PC-9 (cell line): ENCODE measurements around the gene GCH1. TPM values are rescaled to one million over a fixed set of nuclear protein-coding genes. Genes with fewer than 3 reads are reported as not detected.

ENCODE experiments used
- BruUV-seq: library from RNA; stranded (reverse); fragments of 400-500 nt; replicated peaks from 2 replicates; lab custom pipeline; 2021; lab: Mats Ljungman, UMichigan
- CTCF ChIA-PET: fragments of 300-600 bp; sonication (Branson Sonifier 250); formaldehyde crosslinking; loops from one replicate; lab custom pipeline; 2022; ENCODE audit warnings: antibody characterized with exemption; lab: Charles Lee
- POLR2A ChIA-PET: fragments of 300-600 bp; sonication (Branson Sonifier 250); formaldehyde crosslinking; loops from one replicate; lab custom pipeline; 2022; ENCODE audit warnings: antibody characterized with exemption; ENCODE audit not compliant: unreplicated experiment; lab: Charles Lee
- DNase-seq, 2 experiments: peaks; one replicate each; pipeline versions ENCODE4 v3.0.0 to v3.0.0-alpha.2; 2015 to 2022; ENCODE audit warnings: mixed read lengths in 1 of 2
- H2AFZ ChIP-seq: fragments of 200-600 bp; sonication (generic); 2 replicates; pipeline ENCODE4 v1.8.1; 2017; ENCODE audit warnings: antibody characterized with exemption
- H3F3A ChIP-seq: fragments of 200-600 bp; sonication (generic); 2 replicates; pipeline ENCODE4 v1.8.1; 2017; ENCODE audit warnings: antibody characterized with exemption, mild to moderate bottlenecking, low read depth; ENCODE audit not compliant: insufficient read depth
- H3K27ac ChIP-seq: fragments of 200-600 bp; sonication (generic); 2 replicates; pipeline ENCODE4 v1.6.1; 2016; ENCODE audit warnings: mixed run types
- H3K27me3 ChIP-seq: fragments of 200-600 bp; sonication (generic); 2 replicates; pipeline ENCODE4 v1.6.1; 2016; ENCODE audit warnings: low read depth, mixed run types; ENCODE audit not compliant: insufficient read depth
- H3K36me3 ChIP-seq: fragments of 200-600 bp; sonication (generic); 2 replicates; pipeline ENCODE4 v1.6.1; 2016; ENCODE audit warnings: low read depth, mixed run types
- H3K4me1 ChIP-seq: fragments of 200-600 bp; sonication (generic); replicated peaks from 2 replicates; pipeline ENCODE4 v1.6.1; 2016; ENCODE audit warnings: mixed run types; ENCODE audit not compliant: insufficient read depth
- H3K4me2 ChIP-seq: fragments of 200-600 bp; sonication (generic); 2 replicates; pipeline ENCODE4 v1.6.1; 2017; ENCODE audit warnings: mixed run types
- H3K4me3 ChIP-seq: fragments of 200-600 bp; sonication (generic); 2 replicates; pipeline ENCODE4 v1.6.1; 2016; ENCODE audit warnings: mixed run types
- H3K79me2 ChIP-seq: fragments of 200-600 bp; sonication (generic); 2 replicates; pipeline ENCODE4 v1.6.1; 2017; ENCODE audit warnings: low read depth, mixed run types
- H3K9me2 ChIP-seq: fragments of 200-600 bp; sonication (generic); 2 replicates; pipeline ENCODE4 v1.8.1; 2017; ENCODE audit warnings: mild to moderate bottlenecking; ENCODE audit not compliant: insufficient read depth
- H3K9me3 ChIP-seq: fragments of 200-600 bp; sonication (generic); 2 replicates; pipeline ENCODE4 v1.8.1; 2016; ENCODE audit warnings: low read depth; ENCODE audit not compliant: insufficient read depth
- H4K20me1 ChIP-seq: fragments of 200-600 bp; sonication (generic); 2 replicates; pipeline ENCODE4 v1.8.1; 2017; ENCODE audit not compliant: insufficient read depth
- CTCF ChIP-seq: fragments of 200-600 bp; sonication (generic); conservative IDR thresholded peaks from 2 replicates; pipeline ENCODE4 v1.6.1; 2017; ENCODE audit warnings: mixed run types, antibody characterized with exemption, mild to moderate bottlenecking, moderate library complexity
- EZH2 ChIP-seq: fragments of 200-600 bp; sonication (generic); IDR thresholded peaks from 2 replicates; pipeline ENCODE4 v1.8.0; 2017; ENCODE audit warnings: antibody characterized with exemption, low read depth
- intact Hi-C: fragments of 100-400 bp; cut with micrococcal nuclease; formaldehyde crosslinking; loops from one replicate; pipeline ENCODE4 v1.10.0; 2022; ENCODE audit not compliant: unreplicated experiment
- total RNA-seq: library from RNA; stranded (reverse); gene quantifications from 2 replicates; pipeline ENCODE4 v1.2.3, GENCODE V29; 2021

GCH1 gene
- total RNA-seq, 1 experiment from 2014 or later: 5.1 TPM

GRCh38 chr14:54813081-54813480 lies 89.5 kb downstream of the GCH1 start:
- H3K79me2 ChIP-seq: no peaks in the 10 kb centered on the region
- no peaks in the 10 kb centered on the region for H3K27me3 ChIP-seq
- no peak overlapping the region for H2AFZ ChIP-seq
- no peak for TF ChIP-seq EZH2
- TF ChIP-seq CTCF: no peak
- DNase-seq: no peak
- BruUV-seq: no TSS peak
- H3K36me3 ChIP-seq: no peaks in the 10 kb centered on the region
- H3K4me3 ChIP-seq: no peak overlapping the region
- H3K4me1 ChIP-seq: 0 out of 2 replicates have a peak, but pooled peaks cover under 1% of the 10 kb centered on the region
- no peaks in the 10 kb centered on the region for H3K9me3 ChIP-seq
- CTCF ChIA-PET: interaction anchor here (0.6 kb wide), 1 partner anchor 79 kb away, joined by 4 read pairs; no protein-coding TSS in a partner anchor
- POLR2A ChIA-PET: no interaction called here
- no peaks in the 10 kb centered on the region; the same call in 1 of the 2 replicates for H3F3A ChIP-seq
- no peaks in the 10 kb centered on the region for H3K9me2 ChIP-seq
- H4K20me1 ChIP-seq: no peaks in the 10 kb centered on the region
- intact Hi-C loops: no loop called here
- no peak overlapping the region for H3K4me2 ChIP-seq
- H3K27ac ChIP-seq: no peak overlapping the region

GRCh38 chr14:54812617-54813016 lies 90.0 kb downstream of the GCH1 start:
- no peaks in the 10 kb centered on the region for H3K36me3 ChIP-seq
- BruUV-seq: no TSS peak
- TF ChIP-seq CTCF (no peak), EZH2 (no peak)
- no peaks in the 10 kb centered on the region for H3F3A ChIP-seq
- no peaks in the 10 kb centered on the region for H3K27me3 ChIP-seq
- no peak overlapping the region for H3K27ac ChIP-seq
- no peaks in the 10 kb centered on the region for H3K79me2 ChIP-seq
- H4K20me1 ChIP-seq: no peaks in the 10 kb centered on the region
- ChIA-PET POLR2A (interaction anchor here (0.5 kb wide), 1 partner anchor 89 kb away, joined by 8 read pairs; no protein-coding TSS in a partner anchor), CTCF (interaction anchor here (0.6 kb wide), 1 partner anchor 80 kb away, joined by 4 read pairs; no protein-coding TSS in a partner anchor)
- H3K9me3 ChIP-seq: no peaks in the 10 kb centered on the region
- no peaks in the 10 kb centered on the region for H3K4me1 ChIP-seq
- intact Hi-C loops: no loop called here
- H3K4me2 ChIP-seq: no peak overlapping the region
- DNase-seq: no peak
- no peak overlapping the region for H3K4me3 ChIP-seq
- H2AFZ ChIP-seq: no peak overlapping the region
- H3K9me2 ChIP-seq: no peaks in the 10 kb centered on the region

GRCh38 chr14:54809767-54810166 lies 92.9 kb downstream of the GCH1 start:
- Histone ChIP-seq H4K20me1 (no peaks in the 10 kb centered on the region), H3K9me2 (no peaks in the 10 kb centered on the region), H3K36me3 (no peaks in the 10 kb centered on the region), H3K4me3 (no peak overlapping the region), H3K4me2 (no peak overlapping the region), H3K79me2 (no peaks in the 10 kb centered on the region), H3K27ac (no peak overlapping the region), H3K4me1 (0 out of 2 replicates have a peak, but pooled peaks cover 4% of the 10 kb centered on the region), H2AFZ (no peak overlapping the region), H3K9me3 (no peaks in the 10 kb centered on the region), H3F3A (no peaks in the 10 kb centered on the region), H3K27me3 (no peaks in the 10 kb centered on the region)
- intact Hi-C loops: loop anchor here (5.0 kb wide), 1 partner anchor 83 kb away; no protein-coding TSS in a partner anchor
- POLR2A ChIA-PET: interaction anchor here (0.6 kb wide), 1 partner anchor 23 kb away, joined by 5 read pairs; no protein-coding TSS in a partner anchor
- CTCF ChIA-PET: no interaction called here
- DNase-seq: no peak
- BruUV-seq: no TSS peak
- TF ChIP-seq EZH2 (no peak), CTCF (no peak)
